HCT116 (cell line): ENCODE measurements around the gene SLC1A3. TPM values are rescaled to one million over a fixed set of nuclear protein-coding genes. Genes with fewer than 3 reads are reported as not detected.

Experiments
- ATAC-seq: fragments of 200-7000 bp; cut with Tn5 transposase; 2 replicates; pipeline ENCODE4 v1.9.1; 2020; ENCODE audit warnings: mild to moderate bottlenecking, moderate library complexity
- BruUV-seq: library from RNA; stranded (reverse); fragments of 400-500 nt; replicated peaks from 2 replicates; lab custom pipeline; 2021; lab: Mats Ljungman, UMichigan
- CTCF ChIA-PET: fragments of 300-600 bp; sonication (Branson Sonifier 250); formaldehyde crosslinking; loops from one replicate; lab custom pipeline; 2021; ENCODE audit warnings: antibody characterized with exemption; lab: Charles Lee
- POLR2A ChIA-PET: fragments of 300-600, 350-600 bp; sonication (Branson Sonifier 250); formaldehyde crosslinking; loops from one replicate; lab custom pipeline; 2021; ENCODE audit warnings: antibody characterized with exemption; lab: Charles Lee
- RAD21 ChIA-PET, 2 experiments: fragments of 300-600 bp; sonication (Branson Sonifier 250); formaldehyde crosslinking; loops; one replicate each; lab custom pipeline; 2023; ENCODE audit warnings: low total read pairs in 2 of 2; ENCODE audit not compliant: uncharacterized antibody in 2 of 2, unreplicated experiment in 2 of 2, low non-redundant PET in 1 of 2; lab: Charles Lee
- DNase-seq: peaks from one replicate; pipeline ENCODE4 v3.0.0-alpha.2; 2010; ENCODE audit warnings: low read depth, low spot score
- H2AFZ ChIP-seq: fragments of 200-600 bp; shearing (Covaris generic), sonication (generic); 2 replicates; pipeline ENCODE4 v1.6.1; 2017; ENCODE audit warnings: low read depth, mixed run types, mixed read lengths, antibody characterized with exemption, low read length; ENCODE audit not compliant: poor library complexity, severe bottlenecking
- H3K27ac ChIP-seq: 2 replicates; pipeline ENCODE4 v1.5.1; 2012; ENCODE audit warnings: low read depth, low read length
- H3K27me3 ChIP-seq: fragments of 200-600 bp; sonication (generic); 2 replicates; pipeline ENCODE4 v1.6.1; 2016; ENCODE audit warnings: mixed run types, low read length, mixed read lengths; ENCODE audit not compliant: insufficient read depth
- H3K36me3 ChIP-seq, 2 experiments: fragments of 200-500 bp in 1 of 2; fragments of 200-600 bp in 1 of 2; sonication (Bioruptor generic) in 1 of 2; sonication (generic) in 1 of 2; 2 replicates each; pipeline versions ENCODE4 v1.5.1 to v1.6.1; 2014 to 2016; ENCODE audit warnings: low read length in 2 of 2, inconsistent platforms in 1 of 2, mixed read lengths in 1 of 2, mixed run types in 1 of 2; ENCODE audit not compliant: insufficient read depth in 2 of 2, control insufficient read depth in 1 of 2
- H3K4me1 ChIP-seq, 2 experiments: fragments of 200-600 bp in 1 of 2; sonication (generic) in 1 of 2; 2 replicates each; pipeline versions ENCODE4 v1.5.1 to v1.6.1; 2012 to 2017; ENCODE audit warnings: low read length in 2 of 2, inconsistent platforms in 1 of 2, mild to moderate bottlenecking in 1 of 2, mixed read lengths in 1 of 2, mixed run types in 1 of 2, moderate library complexity in 1 of 2; ENCODE audit not compliant: insufficient read depth in 2 of 2, control insufficient read depth in 1 of 2
- H3K4me2 ChIP-seq: fragments of 200-600 bp; sonication (generic); 2 replicates; pipeline ENCODE4 v1.6.1; 2017; ENCODE audit warnings: mixed run types, low read length, mixed read lengths
- H3K4me3 ChIP-seq, 2 experiments: fragments of 200-600 bp in 1 of 2; sonication (generic) in 1 of 2; replicated peaks in 1 of 2; 2 replicates each; pipeline ENCODE4 v1.5.1; 2011 to 2016; ENCODE audit warnings: low read length in 2 of 2, control low read depth in 1 of 2, low read depth in 1 of 2, mild to moderate bottlenecking in 1 of 2, mixed read lengths in 1 of 2, mixed run types in 1 of 2
- H3K79me2 ChIP-seq: fragments of 200-600 bp; sonication (generic); 2 replicates; pipeline ENCODE4 v1.6.1; 2017; ENCODE audit warnings: mild to moderate bottlenecking, mixed run types, low read length, moderate library complexity, mixed read lengths; ENCODE audit not compliant: insufficient read depth
- H3K9ac ChIP-seq: fragments of 200-600 bp; sonication (generic); 2 replicates; pipeline ENCODE4 v1.6.1; 2016; ENCODE audit warnings: low read length, mixed read lengths
- H3K9me2 ChIP-seq: fragments of 200-600 bp; sonication (generic), shearing (Covaris generic); 2 replicates; pipeline ENCODE4 v1.6.1; 2017; ENCODE audit warnings: mixed run types, mild to moderate bottlenecking, moderate library complexity; ENCODE audit not compliant: insufficient read depth
- H3K9me3 ChIP-seq, 2 experiments: fragments of 200-500 bp in 1 of 2; fragments of 200-600 bp in 1 of 2; sonication (Bioruptor generic) in 1 of 2; sonication (generic) in 1 of 2; 2 replicates each; pipeline ENCODE4 v1.6.1; 2014 to 2017; ENCODE audit warnings: low read length in 2 of 2, mixed read lengths in 2 of 2, inconsistent platforms in 1 of 2, low read depth in 1 of 2, mild to moderate bottlenecking in 1 of 2, mixed run types in 1 of 2, moderate library complexity in 1 of 2; ENCODE audit not compliant: control insufficient read depth in 1 of 2, insufficient read depth in 1 of 2
- H4K20me1 ChIP-seq: fragments of 200-600 bp; sonication (generic), shearing (Covaris generic); 2 replicates; pipeline ENCODE4 v1.6.1; 2017; ENCODE audit warnings: mixed run types, mild to moderate bottlenecking, moderate library complexity; ENCODE audit not compliant: insufficient read depth
- CEBPB ChIP-seq: IDR thresholded peaks from 2 replicates; pipeline ENCODE4 v1.6.1; 2012; ENCODE audit warnings: low read depth
- ELF1 ChIP-seq: IDR thresholded peaks from 2 replicates; pipeline ENCODE4 v1.6.1; 2012; ENCODE audit warnings: low read depth, borderline replicate concordance
- FOSL1 ChIP-seq: IDR thresholded peaks from 2 replicates; pipeline ENCODE4 v1.6.1; 2012; ENCODE audit warnings: low read depth
- ZFX ChIP-seq: fragments of 450-650 bp; IDR thresholded peaks from 2 replicates; pipeline ENCODE4 v1.6.1; 2017
- ZNF274 ChIP-seq: fragments of 200-500 bp; sonication (Bioruptor generic); IDR thresholded peaks from 2 replicates; pipeline ENCODE4 v1.6.1; 2014; ENCODE audit warnings: mild to moderate bottlenecking, low read depth, low read length, inconsistent platforms
- intact Hi-C: fragments of 100-400 bp; cut with micrococcal nuclease; formaldehyde crosslinking; loops from 2 replicates; pipeline ENCODE4 v1.10.0; 2022
- total RNA-seq: library from RNA; stranded (reverse); gene quantifications from one replicate; pipeline ENCODE4 v1.2.1, GENCODE V29; 2021; ENCODE audit not compliant: unreplicated experiment
- TF ChIP-seq, protein P1 (sequence below): IDR thresholded peaks from 2 replicates; pipeline ENCODE4 v1.6.1; 2012
- TF ChIP-seq, protein P2 (sequence below): IDR thresholded peaks from 2 replicates; pipeline ENCODE4 v1.6.1; 2011; ENCODE audit warnings: mild to moderate bottlenecking, low read length, moderate library complexity; ENCODE audit not compliant: insufficient replicate concordance; ENCODE audit errors: extremely low read depth
- TF ChIP-seq, protein P3 (sequence below): IDR thresholded peaks from 2 replicates; pipeline ENCODE4 v1.6.1; 2012; ENCODE audit warnings: low read depth

Gene SLC1A3
- total RNA-seq, 1 experiment from 2014 or later: 12.9 TPM

DNA sequence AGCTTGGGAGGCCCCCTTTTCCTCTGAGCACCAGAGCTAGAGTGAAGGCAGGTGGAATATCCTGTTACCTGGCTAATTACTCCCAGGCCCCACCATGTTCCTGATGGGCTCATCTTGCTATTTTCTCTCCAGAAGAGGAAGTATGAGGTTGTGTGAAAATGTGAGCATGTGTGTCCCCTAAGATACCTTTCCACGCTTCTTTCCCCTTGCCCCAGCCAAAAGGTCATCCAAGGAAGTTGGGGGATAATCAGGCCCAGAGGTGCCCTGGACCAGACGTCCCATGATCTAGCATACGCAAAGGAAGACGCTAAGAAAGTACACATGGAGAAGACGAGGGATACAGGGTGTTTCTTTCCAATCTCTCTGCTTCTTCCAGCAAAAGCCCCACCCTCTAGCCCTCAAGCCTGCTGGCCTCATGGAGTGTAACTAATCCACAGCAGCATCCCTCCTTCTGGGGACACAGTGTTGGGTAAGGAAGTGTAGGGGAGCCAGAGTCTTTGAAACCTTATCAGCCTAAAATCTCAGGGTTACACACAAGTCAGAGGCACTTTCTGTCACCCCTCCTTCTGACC is 115.3 kb downstream of the SLC1A3 start:
- DNase-seq (no peak), ATAC-seq (no peak)
- Histone ChIP-seq H3K4me2 (no peak overlapping the region), H3K9ac (no peak overlapping the region), H3K79me2 (no peaks in the 10 kb centered on the region), H3K9me2 (no peaks in the 10 kb centered on the region), H3K36me3 (no peaks in the 10 kb centered on the region), H3K27ac (no peak overlapping the region), H3K27me3 (no peaks in the 10 kb centered on the region; the same call in 1 of the 2 replicates), H3K4me1 (no peaks in the 10 kb centered on the region), H2AFZ (no peak overlapping the region), H3K4me3 (no peak overlapping the region), H4K20me1 (no peaks in the 10 kb centered on the region), H3K9me3 (no peaks in the 10 kb centered on the region)
- BruUV-seq: no TSS peak
- intact Hi-C loops: no loop called here
- ChIA-PET RAD21 (no interaction called here), POLR2A (no interaction called here), CTCF (no interaction called here)
- TF ChIP-seq ZNF274 (no peak), ELF1 (no peak), FOSL1 (no peak), CEBPB (no peak), ZFX (no peak)
- TF ChIP-seq, protein P1, sequence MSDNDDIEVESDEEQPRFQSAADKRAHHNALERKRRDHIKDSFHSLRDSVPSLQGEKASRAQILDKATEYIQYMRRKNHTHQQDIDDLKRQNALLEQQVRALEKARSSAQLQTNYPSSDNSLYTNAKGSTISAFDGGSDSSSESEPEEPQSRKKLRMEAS: no peak
- TF ChIP-seq, protein P2, sequence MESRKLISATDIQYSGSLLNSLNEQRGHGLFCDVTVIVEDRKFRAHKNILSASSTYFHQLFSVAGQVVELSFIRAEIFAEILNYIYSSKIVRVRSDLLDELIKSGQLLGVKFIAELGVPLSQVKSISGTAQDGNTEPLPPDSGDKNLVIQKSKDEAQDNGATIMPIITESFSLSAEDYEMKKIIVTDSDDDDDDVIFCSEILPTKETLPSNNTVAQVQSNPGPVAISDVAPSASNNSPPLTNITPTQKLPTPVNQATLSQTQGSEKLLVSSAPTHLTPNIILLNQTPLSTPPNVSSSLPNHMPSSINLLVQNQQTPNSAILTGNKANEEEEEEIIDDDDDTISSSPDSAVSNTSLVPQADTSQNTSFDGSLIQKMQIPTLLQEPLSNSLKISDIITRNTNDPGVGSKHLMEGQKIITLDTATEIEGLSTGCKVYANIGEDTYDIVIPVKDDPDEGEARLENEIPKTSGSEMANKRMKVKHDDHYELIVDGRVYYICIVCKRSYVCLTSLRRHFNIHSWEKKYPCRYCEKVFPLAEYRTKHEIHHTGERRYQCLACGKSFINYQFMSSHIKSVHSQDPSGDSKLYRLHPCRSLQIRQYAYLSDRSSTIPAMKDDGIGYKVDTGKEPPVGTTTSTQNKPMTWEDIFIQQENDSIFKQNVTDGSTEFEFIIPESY: no peak
- TF ChIP-seq, protein P3, sequence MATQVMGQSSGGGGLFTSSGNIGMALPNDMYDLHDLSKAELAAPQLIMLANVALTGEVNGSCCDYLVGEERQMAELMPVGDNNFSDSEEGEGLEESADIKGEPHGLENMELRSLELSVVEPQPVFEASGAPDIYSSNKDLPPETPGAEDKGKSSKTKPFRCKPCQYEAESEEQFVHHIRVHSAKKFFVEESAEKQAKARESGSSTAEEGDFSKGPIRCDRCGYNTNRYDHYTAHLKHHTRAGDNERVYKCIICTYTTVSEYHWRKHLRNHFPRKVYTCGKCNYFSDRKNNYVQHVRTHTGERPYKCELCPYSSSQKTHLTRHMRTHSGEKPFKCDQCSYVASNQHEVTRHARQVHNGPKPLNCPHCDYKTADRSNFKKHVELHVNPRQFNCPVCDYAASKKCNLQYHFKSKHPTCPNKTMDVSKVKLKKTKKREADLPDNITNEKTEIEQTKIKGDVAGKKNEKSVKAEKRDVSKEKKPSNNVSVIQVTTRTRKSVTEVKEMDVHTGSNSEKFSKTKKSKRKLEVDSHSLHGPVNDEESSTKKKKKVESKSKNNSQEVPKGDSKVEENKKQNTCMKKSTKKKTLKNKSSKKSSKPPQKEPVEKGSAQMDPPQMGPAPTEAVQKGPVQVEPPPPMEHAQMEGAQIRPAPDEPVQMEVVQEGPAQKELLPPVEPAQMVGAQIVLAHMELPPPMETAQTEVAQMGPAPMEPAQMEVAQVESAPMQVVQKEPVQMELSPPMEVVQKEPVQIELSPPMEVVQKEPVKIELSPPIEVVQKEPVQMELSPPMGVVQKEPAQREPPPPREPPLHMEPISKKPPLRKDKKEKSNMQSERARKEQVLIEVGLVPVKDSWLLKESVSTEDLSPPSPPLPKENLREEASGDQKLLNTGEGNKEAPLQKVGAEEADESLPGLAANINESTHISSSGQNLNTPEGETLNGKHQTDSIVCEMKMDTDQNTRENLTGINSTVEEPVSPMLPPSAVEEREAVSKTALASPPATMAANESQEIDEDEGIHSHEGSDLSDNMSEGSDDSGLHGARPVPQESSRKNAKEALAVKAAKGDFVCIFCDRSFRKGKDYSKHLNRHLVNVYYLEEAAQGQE: no peak
